Skeletal muscle tissue (tissue), 4 donors: ENCODE results near the gene KLLN. TPM values are rescaled to one million over a fixed set of nuclear protein-coding genes. Genes with fewer than 3 reads are reported as not detected.
"Not testable (repeated sequence)": the region's sequence is repeated elsewhere in the genome, so short reads cannot be mapped to it uniquely, and the experiment has no call there.

Experiments
- H3K27ac ChIP-seq: one replicate; pipeline ENCODE4 v1.7.0; 2013; ENCODE audit warnings: mild to moderate bottlenecking, low read depth, low read length, inconsistent platforms
- H3K27me3 ChIP-seq, 3 donors: one replicate each; pipeline ENCODE4 v1.7.0; 2013; ENCODE audit warnings: low read length in 3 of 3; ENCODE audit not compliant: control insufficient read depth in 3 of 3, insufficient read depth in 3 of 3
- H3K36me3 ChIP-seq, 3 donors: one replicate each; pipeline ENCODE4 v1.7.0; 2013; ENCODE audit warnings: low read length in 3 of 3; ENCODE audit not compliant: control insufficient read depth in 3 of 3, insufficient read depth in 3 of 3
- H3K4me1 ChIP-seq, 3 donors: one replicate each; pipeline ENCODE4 v1.7.0; 2013; ENCODE audit warnings: low read length in 3 of 3, mild to moderate bottlenecking in 3 of 3; ENCODE audit not compliant: control insufficient read depth in 3 of 3, insufficient read depth in 3 of 3
- H3K4me3 ChIP-seq, 3 donors: one replicate each; pipeline ENCODE4 v1.7.0; 2013; ENCODE audit warnings: low read length in 3 of 3
- H3K9ac ChIP-seq, 3 donors: one replicate each; pipeline ENCODE4 v1.7.0; 2013; ENCODE audit warnings: low read length in 3 of 3, mild to moderate bottlenecking in 3 of 3, moderate library complexity in 2 of 3, low read depth in 1 of 3
- H3K9me3 ChIP-seq, 3 donors: one replicate each; pipeline ENCODE4 v1.7.0; 2013; ENCODE audit warnings: low read length in 3 of 3; ENCODE audit not compliant: control insufficient read depth in 3 of 3
- total RNA-seq: library from RNA; depleted of rRNA; stranded (reverse); fragments of >200 nt; gene quantifications from one replicate; pipeline ENCODE4 v1.2.3, GENCODE V29; 2014
- donor health status: Osteomylitis.

KLLN gene
- under 0.01 TPM for total RNA-seq

GRCh38 chr10:87863053-87863943, at the start of gene KLLN, which contains the start of gene PTEN:
TSS of gene KLLN (minus strand) at chr10:87863533. CDS start at chr10:87862487, 1,046 bp downstream.
TSS of gene PTEN (plus strand) at chr10:87863625. CDS start at chr10:87864470, 845 bp downstream.
- Histone ChIP-seq H3K27ac (peak within 1 kb of the TSS; percentile 84), H3K4me3 (peak within 1 kb of the TSS; percentile 97 to 99 (median 99)), H3K4me1 (peaks cover 6 to 32% (median 12%) of the 10 kb centered on the region in 3 donors), H3K27me3 (no peaks in the 10 kb centered on the region), H3K9ac (peak within 1 kb of the TSS; percentile 82 to 92 (median 91)), H3K9me3 (no peaks in the 10 kb centered on the region), H3K36me3 (no peaks in the 10 kb centered on the region)

- not testable (repeated sequence) for H3K27ac ChIP-seq, H3K27me3 ChIP-seq, H3K4me1 ChIP-seq, H3K4me3 ChIP-seq, H3K9ac ChIP-seq, H3K36me3 ChIP-seq, H3K9me3 ChIP-seq
Observed at GRCh38 chr10:87903396-87903795, 40.1 kb upstream of the KLLN start.

- H3K4me3 ChIP-seq, H3K9ac ChIP-seq, H3K27me3 ChIP-seq, H3K4me1 ChIP-seq, H3K36me3 ChIP-seq, H3K27ac ChIP-seq, H3K9me3 ChIP-seq: not testable (repeated sequence)
Observed at GRCh38 chr10:87897957-87898356, 34.6 kb upstream of the KLLN start.

GRCh38 chr10:87896216-87896615, 32.9 kb upstream of the KLLN start:
- Histone ChIP-seq H3K27me3 (no peaks in the 10 kb centered on the region), H3K27ac (no peak overlapping the region), H3K36me3 (peaks cover 0 to 3% (median 0%) of the 10 kb centered on the region in 3 donors), H3K9me3 (no peaks in the 10 kb centered on the region), H3K4me1 (peaks cover 0 to 6% (median 5%) of the 10 kb centered on the region in 3 donors), H3K4me3 (no peak overlapping the region), H3K9ac (no peak overlapping the region)

- Histone ChIP-seq H3K27ac (no peak overlapping the region), H3K4me1 (peaks cover 0 to 6% (median 5%) of the 10 kb centered on the region in 3 donors)
Observed at GRCh38 chr10:87895430-87895829, 32.1 kb upstream of the KLLN start.

GRCh38 chr10:87887548-87888289, 24.4 kb upstream of the KLLN start:
- H3K9me3 ChIP-seq: no peaks in the 10 kb centered on the region
- peaks cover 2 to 11% (median 5%) of the 10 kb centered on the region in 3 donors for H3K36me3 ChIP-seq
- H3K9ac ChIP-seq: no peak overlapping the region
- H3K27me3 ChIP-seq: no peaks in the 10 kb centered on the region
- H3K4me3 ChIP-seq: no peak overlapping the region
- H3K27ac ChIP-seq: no peak overlapping the region
- H3K4me1 ChIP-seq: peaks cover 0 to 5% (median 0%) of the 10 kb centered on the region in 3 donors

More at GRCh38 chr10:87895430-87895829, 32.1 kb upstream of the KLLN start:
- Histone ChIP-seq H3K27me3 (no peaks in the 10 kb centered on the region), H3K9me3 (no peaks in the 10 kb centered on the region), H3K36me3 (peaks cover 0 to 3% (median 0%) of the 10 kb centered on the region in 3 donors), H3K4me3 (no peak overlapping the region), H3K9ac (no peak overlapping the region)

GRCh38 chr10:87887146-87887545, 23.8 kb upstream of the KLLN start:
- H3K27me3 ChIP-seq: no peaks in the 10 kb centered on the region
- no peak overlapping the region for H3K27ac ChIP-seq
- no peak overlapping the region for H3K9ac ChIP-seq
- no peaks in the 10 kb centered on the region for H3K9me3 ChIP-seq
- peaks cover 2 to 9% (median 5%) of the 10 kb centered on the region in 3 donors for H3K36me3 ChIP-seq
- H3K4me3 ChIP-seq: no peak overlapping the region
- peaks cover 0 to 3% (median 0%) of the 10 kb centered on the region in 3 donors for H3K4me1 ChIP-seq

GRCh38 chr10:87886635-87887034, 23.3 kb upstream of the KLLN start:
- H3K27ac ChIP-seq: no peak overlapping the region
- no peaks in the 10 kb centered on the region for H3K9me3 ChIP-seq
- peaks cover 2 to 9% (median 5%) of the 10 kb centered on the region in 3 donors for H3K36me3 ChIP-seq
- H3K9ac ChIP-seq: no peak overlapping the region
- no peak overlapping the region for H3K4me3 ChIP-seq
- peaks cover 0 to 3% (median 0%) of the 10 kb centered on the region in 3 donors for H3K4me1 ChIP-seq
- no peaks in the 10 kb centered on the region for H3K27me3 ChIP-seq

GRCh38 chr10:87882555-87883294, 19.4 kb upstream of the KLLN start:
- H3K36me3 ChIP-seq: peaks cover 2 to 9% (median 5%) of the 10 kb centered on the region in 3 donors
- H3K4me3 ChIP-seq: no peak overlapping the region
- peaks cover 0 to 3% (median 0%) of the 10 kb centered on the region in 3 donors for H3K4me1 ChIP-seq
- H3K9ac ChIP-seq: no peak overlapping the region
- H3K9me3 ChIP-seq: no peaks in the 10 kb centered on the region
- H3K27ac ChIP-seq: no peak overlapping the region
- no peaks in the 10 kb centered on the region for H3K27me3 ChIP-seq
